CD4-positive, alpha-beta T cell treated with Interleukin-10 for 1 hour (primary cell): ENCODE results near the gene PCDH1.
A peak's percentile ranks its signal among the peaks of the same experiment; 100 is the strongest.
"Not testable (repeated sequence)": the region's sequence is repeated elsewhere in the genome, so short reads cannot be mapped to it uniquely, and the experiment has no call there.

ENCODE experiments used
- DNase-seq: peaks from one replicate; pipeline ENCODE4 v3.0.0-alpha.2; 2020

PCDH1 gene

GRCh38 chr5:141897425-141897824, 19.2 kb upstream of the PCDH1 start:
- no peak for DNase-seq

GRCh38 chr5:141890429-141890828, 12.2 kb upstream of the PCDH1 start:
- not testable (repeated sequence) for DNase-seq

- no peak for DNase-seq
Measured at GRCh38 chr5:141889282-141889871, 11.2 kb upstream of the PCDH1 start.

GRCh38 chr5:141883892-141884318, 5.7 kb upstream of the PCDH1 start:
- no peak for DNase-seq

GRCh38 chr5:141883184-141883891, 5.1 kb upstream of the PCDH1 start:
- peak; percentile 22 for DNase-seq

GRCh38 chr5:141882594-141883183, 4.5 kb upstream of the PCDH1 start:
- no peak for DNase-seq

GRCh38 chr5:141881886-141882285, 3.7 kb upstream of the PCDH1 start:
- no peak for DNase-seq

- no peak for DNase-seq
Measured at GRCh38 chr5:141880961-141881801, 3.0 kb upstream of the PCDH1 start.

GRCh38 chr5:141879941-141880738, 1.9 kb upstream of the PCDH1 start:
- no peak for DNase-seq

GRCh38 chr5:141879426-141879759, 1.2 kb upstream of the PCDH1 start:
- DNase-seq: no peak

- peak; percentile 95 for DNase-seq
Measured at GRCh38 chr5:141878711-141879425, 658 bp upstream of the PCDH1 start.

GRCh38 chr5:141877356-141878185, 639 bp downstream of the PCDH1 start:
- DNase-seq: peak; percentile 26

GRCh38 chr5:141876628-141877355, 1.4 kb downstream of the PCDH1 start:
- DNase-seq: peak; percentile 27

GRCh38 chr5:141875795-141876627, 2.2 kb downstream of the PCDH1 start:
- DNase-seq: no peak

- DNase-seq: no peak
Measured at GRCh38 chr5:141875022-141875740, 3.0 kb downstream of the PCDH1 start.

GRCh38 chr5:141874262-141874964, 3.8 kb downstream of the PCDH1 start:
- DNase-seq: no peak

GRCh38 chr5:141873933-141874261, 4.3 kb downstream of the PCDH1 start:
- no peak for DNase-seq
